HG03342 (cell line): ENCODE results near the gene NHEJ1.
"Not testable (repeated sequence)": the region's sequence is repeated elsewhere in the genome, so short reads cannot be mapped to it uniquely, and the experiment has no call there.

Experiments
- ATAC-seq: cut with Tn5 transposase; IDR thresholded peaks from one replicate; pipeline ENCODE4 v1.9.1; 2021; ENCODE audit warnings: mild to moderate bottlenecking, moderate library complexity; ENCODE audit not compliant: unreplicated experiment

Gene NHEJ1, protein sequence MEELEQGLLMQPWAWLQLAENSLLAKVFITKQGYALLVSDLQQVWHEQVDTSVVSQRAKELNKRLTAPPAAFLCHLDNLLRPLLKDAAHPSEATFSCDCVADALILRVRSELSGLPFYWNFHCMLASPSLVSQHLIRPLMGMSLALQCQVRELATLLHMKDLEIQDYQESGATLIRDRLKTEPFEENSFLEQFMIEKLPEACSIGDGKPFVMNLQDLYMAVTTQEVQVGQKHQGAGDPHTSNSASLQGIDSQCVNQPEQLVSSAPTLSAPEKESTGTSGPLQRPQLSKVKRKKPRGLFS

DNA sequence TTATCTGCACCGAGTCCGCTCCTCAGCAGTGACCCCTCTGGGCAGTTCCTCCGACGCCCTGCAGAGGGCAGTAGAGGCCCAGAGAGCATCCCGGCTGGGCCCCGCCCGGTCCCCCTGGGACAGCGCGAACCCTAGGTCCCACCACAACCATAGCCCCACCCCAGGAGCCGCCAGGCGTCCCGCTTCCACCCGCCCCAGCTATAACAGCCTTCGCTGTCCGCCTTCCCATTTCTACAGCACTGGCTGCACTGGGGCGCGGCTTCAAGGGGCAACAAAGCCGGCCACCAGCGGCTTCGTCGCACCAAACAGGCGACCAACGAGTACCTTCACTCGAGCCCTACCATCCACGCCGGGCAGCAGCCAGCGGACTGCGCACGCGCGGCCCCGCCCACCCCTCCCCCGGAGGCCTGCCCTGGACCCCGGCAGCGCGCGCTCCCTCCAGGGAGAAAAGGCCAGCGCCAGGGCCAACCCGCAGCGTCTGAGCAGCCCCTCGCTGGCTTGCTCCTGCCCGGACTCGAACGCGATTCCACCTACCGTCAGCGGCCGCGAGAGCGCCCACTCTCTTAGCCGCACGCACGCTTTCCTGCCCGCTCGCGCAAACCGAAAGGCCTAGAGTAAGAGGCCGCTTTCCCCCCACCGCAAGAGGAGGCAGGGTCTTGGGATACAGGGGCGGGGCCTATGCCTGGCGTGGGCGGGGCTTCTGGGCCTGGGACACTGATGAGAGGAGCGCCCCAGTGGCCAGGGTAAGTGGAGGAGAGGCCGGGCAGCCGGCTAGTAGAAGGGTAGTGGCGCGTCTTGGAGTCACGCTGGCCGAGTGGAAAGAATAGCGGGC lies at the start of gene NHEJ1:
NHEJ1 (minus strand) TSS at position 630 of the 832 bp plus-strand sequence. CDS start 2,453 bp downstream, outside the sequence.
- peak; percentile 87 for ATAC-seq

GRCh38 chr2:219209236-219210195 lies 48.9 kb upstream of the NHEJ1 start:
- no peak for ATAC-seq

DNA sequence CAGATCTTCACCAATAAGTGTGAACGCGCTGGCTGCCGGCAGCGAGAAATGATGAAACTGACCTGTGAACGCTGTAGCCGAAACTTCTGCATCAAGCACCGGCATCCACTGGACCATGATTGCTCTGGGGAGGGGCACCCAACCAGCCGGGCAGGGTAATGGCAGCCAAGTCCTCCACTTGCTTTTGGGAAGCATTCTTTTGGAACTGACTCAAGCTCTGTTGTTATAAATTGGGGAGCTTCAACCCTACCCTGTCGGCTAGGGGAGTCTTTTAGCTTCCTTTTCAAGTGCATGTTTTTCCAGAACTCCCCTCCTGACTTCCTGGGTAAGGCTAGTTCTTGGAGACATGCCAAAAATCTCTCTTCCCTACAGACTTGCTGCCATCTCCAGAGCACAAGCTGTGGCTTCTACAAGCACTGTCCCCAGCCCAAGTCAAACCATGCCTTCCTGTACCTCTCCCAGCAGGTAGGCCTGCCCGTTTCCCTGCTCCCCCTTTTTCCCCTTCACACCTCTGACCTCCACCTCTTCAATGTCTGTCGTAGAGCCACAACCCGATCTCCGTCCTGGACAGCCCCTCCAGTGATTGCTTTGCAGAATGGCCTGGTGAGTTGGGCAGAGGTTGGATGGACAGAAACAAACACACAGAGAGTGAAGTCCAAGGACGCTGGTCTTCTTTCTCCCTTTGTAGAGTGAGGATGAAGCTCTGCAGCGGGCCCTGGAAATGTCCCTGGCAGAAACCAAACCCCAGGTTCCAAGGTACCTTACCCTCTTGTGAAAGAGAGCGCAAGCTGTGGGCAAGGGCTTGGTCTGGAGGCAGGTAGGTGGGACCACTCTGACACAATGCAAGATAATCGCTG lies 47.5 kb upstream of the NHEJ1 start:
- no peak for ATAC-seq

DNA sequence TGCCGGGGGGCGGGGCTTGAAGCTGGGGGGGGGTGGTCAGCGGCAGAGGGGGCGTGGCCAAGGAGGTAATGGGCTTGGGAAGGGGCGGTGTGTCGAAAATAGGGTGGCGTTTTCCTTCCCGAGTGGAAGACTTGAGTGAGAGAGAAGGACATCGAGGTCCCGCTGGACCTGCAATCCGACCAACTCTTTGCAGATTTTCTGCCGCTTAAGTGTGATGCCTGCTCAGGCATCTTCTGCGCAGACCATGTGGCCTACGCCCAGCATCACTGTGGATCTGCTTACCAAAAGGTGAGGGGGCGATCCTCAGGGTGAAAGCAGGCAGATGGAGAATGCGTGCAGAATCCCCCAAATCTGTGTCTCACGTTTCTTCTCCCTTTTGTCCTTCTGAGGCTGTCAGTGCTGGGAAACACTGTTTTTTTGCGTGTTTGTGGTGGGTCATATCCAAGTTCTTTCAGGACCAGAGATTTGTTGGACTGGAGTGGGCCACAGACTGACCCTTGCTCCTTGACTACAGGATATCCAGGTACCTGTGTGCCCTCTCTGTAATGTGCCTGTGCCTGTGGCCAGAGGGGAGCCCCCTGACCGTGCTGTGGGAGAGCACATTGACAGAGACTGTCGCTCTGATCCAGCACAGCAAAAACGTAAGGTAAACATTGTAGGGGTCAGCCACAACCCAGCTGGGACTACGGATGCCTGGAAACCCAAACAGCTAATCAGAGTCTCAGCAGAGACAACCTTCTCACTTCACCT lies 46.7 kb upstream of the NHEJ1 start:
- ATAC-seq = no peak

DNA sequence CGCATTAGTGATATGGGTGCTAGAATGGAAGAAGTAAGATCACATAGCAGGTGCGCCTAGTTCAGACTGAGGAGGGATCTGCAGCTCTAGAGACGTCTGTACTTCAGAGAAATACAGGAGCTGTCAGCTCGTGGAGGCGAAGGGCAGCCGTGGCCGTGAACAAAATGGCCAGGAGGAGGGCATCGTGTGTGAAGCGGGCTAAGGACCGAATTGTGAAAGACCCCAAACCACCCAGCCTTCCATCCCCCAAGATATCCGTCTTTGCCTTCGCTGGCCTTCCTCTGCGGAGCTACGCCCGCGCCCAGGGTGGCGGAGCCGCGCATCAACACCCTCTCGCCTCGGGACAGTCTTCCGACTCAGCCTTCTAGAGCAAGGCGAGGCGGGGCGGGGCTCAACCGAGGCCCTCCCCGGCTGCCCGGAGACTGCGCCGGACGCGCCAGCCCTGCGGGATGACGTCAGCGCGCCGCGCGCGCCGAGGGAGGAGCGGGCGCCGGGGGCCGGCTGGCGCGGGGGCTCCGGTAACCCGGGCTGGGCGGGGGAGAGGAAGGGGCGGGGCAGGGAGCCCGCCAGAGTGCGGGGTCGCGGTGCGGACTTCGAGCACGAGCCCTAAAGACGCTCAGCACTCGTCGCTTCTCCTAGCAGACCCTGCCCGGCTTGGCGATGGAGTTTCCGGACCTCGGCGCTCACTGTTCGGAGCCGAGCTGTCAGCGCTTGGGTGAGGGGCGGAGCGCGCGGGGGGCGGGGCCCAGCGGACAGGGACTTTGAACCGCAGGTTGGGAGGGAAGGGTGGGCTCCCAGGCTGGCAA lies 45.9 kb upstream of the NHEJ1 start, which contains the start of gene ZFAND2B:
ZFAND2B (plus strand) TSS at position 455 of the 806 bp plus-strand sequence; CDS start at position 661, 206 bp downstream.
- ATAC-seq = peak; percentile 97

- no peak for ATAC-seq
Measured at GRCh38 chr2:219205981-219206327, 45.3 kb upstream of the NHEJ1 start.

DNA sequence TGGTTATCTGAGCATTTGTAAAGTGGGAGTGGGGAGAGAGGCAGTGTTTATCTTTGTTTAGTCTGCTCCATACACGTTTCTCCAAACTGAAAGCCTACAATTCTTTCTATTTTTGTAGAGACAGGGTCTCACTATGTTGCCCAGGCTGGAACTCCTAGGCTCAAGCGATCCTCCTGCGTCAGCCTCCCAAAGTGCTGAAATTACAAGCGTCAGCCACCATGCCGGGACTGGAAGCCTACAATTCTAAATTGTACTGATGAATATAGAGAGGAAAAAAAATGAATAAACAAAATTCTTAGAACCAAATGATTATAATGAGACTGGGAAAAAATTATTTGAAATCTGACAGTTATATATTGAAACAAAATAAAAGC lies 44.5 kb upstream of the NHEJ1 start:
- ATAC-seq = no peak

- no peak for ATAC-seq
Measured at GRCh38 chr2:219204425-219205164, 44.0 kb upstream of the NHEJ1 start.

DNA sequence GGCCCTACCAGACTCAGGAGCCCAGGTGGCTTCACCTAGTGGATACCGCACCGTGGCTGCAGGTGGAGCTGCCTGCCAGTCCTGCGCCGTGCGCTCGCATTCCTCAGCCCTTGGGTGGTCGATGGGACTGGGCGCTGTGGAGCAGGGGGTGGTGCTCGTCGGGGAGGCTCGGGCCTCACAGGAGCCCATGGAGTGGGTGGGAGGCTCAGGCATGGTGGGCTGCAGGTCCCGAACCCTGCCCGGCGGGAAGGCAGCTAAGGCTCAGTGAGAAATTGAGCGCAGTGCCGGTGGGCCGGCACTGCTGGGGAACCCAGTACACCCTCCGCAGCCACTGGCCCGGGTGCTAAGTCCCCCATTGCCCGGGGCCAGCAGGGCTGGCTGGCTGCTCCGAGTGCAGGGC lies 40.7 kb upstream of the NHEJ1 start:
- ATAC-seq = not testable (repeated sequence)

DNA sequence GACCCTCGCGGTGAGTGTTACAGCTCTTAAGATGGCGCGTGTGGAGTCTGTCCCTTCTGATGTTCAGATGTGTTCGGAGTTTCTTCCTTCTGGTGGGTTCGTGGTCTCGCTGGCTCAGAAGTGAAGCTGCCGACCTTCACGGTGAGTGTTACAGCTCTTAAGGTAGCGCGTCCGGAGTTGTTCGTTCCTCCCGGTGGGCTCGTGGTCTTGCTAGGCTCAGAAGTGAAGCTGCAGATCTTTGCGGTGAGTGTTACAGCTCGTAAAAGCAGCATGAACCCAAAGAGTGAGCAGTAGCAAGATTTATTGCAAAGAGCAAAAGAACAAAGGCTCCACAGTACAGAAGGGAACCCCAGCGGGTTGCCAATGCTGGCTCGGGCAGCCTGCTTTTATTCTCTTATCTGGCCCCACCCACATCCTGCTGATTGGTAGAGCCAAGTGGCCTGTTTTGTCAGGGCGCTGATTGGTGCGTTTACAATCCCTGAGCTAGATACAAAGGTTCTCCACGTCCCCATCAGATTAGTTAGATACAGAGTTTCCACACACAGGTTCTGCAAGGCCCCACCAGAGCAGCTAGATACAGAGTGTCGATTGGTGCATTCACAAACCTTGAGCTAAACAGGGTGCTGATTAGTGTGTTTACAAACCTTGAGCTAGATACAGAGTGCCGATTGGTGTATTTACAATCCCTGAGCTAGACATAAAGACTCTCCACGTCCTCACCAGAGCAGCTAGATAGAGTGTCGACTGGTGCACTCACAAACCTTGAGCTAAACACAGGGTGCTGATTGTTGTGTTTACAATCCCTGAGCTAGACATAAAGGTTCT lies 40.1 kb upstream of the NHEJ1 start:
- not testable (repeated sequence) for ATAC-seq

DNA sequence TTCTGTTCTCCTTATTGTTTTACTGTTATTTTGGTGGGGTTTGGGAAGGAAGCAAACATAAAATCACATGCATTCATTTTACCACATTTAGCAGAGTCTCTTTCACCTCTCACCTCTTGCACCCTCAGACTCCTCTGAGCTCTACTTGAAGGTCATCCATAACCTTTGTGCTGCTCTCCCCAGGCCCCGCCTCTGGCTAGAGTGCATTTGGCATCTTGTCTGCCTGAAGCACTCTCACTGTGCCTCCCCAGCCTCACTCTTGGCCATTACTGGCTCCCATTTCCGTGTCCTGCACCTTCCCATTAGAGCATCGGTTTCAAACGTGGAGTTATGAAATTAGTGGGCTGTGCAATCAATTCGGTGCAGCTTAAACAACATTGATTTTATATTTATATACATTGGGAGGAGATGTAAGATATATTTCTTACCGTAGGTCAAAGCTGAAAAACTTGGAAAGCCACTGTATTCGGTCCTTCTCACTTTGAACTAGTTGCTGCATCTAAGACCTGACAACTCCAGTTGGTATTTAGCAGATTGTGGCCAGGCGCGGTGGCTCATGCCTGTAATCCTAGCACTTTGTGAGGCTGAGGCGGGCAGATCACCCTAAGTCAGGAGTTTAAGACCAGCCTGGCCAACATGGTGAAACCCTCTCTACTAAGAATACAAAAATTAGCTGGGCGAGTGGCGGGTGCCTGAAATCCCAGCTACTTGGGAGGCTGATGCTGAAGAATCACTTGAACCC lies 39.0 kb upstream of the NHEJ1 start:
- ATAC-seq = no peak

DNA sequence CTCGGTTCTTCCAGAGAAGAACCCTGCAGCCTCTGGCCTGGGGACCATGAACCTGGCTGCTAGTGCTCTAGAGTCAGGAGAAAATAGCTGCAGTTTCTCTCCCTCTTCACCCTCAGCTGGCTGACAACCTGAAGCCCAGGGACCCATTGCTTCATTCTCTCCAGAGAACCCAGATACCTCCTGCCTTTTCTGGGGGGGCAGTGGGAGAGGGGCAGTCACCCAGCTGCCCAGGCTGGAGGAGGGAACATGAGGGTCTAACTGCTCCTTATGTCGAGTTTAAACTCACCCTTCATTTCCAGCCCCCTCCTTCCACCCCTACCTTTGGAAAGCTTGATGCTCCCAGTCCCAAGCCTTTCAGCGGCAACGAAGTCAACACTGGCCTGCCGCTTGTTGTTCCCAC lies 38.4 kb upstream of the NHEJ1 start:
- no peak for ATAC-seq

DNA sequence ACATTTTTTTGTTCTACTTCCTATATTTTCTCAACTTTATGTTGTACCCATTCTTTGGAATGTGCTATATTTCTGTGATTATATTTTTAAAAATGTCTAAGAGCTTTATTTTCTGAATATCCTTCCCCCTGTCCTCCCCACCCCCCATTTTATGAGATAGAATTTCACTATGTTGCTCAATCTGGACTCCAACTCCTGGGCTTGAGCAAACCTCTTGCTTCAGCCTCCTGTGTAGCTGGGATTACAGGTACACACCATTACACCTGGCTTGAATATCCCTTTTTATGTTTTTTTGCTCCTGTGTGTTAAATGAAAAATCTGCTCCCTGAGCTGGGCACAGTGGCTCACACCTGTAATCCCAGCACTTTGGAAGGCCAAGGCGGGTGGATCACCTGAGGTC lies 36.8 kb upstream of the NHEJ1 start:
- no peak for ATAC-seq

DNA sequence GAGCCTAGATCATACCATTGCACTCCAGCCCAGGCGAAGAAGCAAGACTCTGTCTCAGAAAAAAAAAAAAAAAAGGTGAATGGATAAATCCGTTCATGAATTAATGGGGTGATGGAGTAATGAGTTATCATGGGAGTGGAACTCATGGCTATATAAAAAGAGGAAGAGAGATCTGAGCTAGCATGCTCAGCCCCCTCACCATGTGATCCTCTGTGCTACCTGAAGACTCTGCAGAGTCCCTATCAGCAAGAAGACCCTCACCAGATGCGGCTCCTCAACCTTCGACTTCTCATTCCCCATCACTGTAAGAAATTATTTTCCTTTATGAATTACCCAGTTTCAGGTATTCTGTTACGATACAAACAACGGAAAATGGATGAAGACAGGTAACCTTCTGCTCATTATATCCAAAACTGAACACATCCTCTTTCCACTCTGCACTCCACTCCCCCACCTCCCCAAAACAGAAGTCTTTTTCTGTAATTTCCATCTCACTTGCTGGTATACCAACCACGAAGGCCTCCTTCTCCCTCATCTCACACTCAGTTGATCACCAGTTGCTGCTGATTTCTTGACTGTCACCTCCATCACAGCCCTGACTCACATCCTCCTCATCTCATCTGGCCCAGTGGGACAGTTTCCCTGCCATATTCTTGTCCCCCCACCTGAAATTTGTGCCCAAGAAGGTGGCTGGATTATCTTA lies 26.3 kb upstream of the NHEJ1 start:
- no peak for ATAC-seq

DNA sequence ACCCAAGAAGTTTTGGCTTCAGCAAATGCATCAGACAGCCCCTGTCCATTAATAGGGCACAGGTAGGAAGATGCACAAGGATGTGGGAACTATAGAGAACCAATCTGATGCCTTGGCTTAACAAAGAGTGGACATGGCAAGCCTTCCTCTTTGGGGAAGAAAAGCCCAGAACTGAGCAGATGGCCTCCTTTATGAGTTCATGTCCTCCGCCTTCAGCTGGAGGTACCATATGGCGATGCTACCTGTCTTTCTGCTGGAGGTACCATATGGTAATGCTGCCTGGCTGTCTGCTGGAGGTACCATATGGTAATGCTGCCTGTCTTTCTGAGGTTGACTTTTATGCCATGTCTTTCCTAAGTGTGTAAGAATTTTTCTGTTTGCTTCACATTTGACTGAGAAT lies 23.5 kb upstream of the NHEJ1 start:
- no peak for ATAC-seq
